GM21515 (cell line): Measurements from ENCODE around the gene EPHB4.
A peak's percentile ranks its signal among the peaks of the same experiment; 100 is the strongest.

ENCODE experiments used
- ATAC-seq: cut with Tn5 transposase; IDR thresholded peaks from one replicate; pipeline ENCODE4 v1.9.1; 2021; ENCODE audit not compliant: unreplicated experiment

The EPHB4 gene

DNA sequence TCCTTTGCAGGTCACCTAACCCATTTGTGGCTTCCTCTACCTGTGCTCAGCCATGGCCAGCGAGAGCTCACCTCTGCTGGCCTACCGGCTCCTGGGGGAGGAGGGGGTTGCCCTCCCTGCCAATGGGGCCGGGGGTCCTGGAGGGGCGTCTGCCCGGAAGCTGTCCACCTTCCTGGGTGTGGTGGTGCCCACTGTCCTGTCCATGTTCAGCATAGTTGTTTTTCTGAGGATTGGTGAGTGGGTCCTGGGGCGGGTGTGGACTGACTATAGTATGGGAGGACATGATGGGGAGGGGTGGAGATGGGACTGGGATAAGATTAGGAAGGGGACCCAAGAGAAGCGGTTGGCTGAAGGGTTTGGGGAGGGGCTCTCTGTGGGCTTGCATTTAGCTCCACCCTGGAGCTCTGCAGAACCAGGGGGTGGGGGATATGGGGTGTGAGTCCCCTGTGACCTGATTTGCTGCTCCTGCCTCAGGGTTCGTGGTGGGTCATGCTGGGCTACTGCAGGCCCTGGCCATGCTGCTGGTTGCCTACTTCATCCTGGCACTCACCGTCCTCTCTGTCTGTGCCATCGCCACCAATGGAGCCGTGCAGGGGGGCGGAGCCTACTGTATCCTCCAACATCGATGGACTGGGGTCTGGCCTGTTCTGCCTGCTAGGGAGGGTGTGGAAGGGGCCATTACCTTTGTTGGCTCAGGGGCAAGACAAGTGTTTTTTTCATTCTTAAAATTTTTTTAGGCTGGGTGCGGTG, 27.0 kb upstream of the EPHB4 start:
- no peak for ATAC-seq

DNA sequence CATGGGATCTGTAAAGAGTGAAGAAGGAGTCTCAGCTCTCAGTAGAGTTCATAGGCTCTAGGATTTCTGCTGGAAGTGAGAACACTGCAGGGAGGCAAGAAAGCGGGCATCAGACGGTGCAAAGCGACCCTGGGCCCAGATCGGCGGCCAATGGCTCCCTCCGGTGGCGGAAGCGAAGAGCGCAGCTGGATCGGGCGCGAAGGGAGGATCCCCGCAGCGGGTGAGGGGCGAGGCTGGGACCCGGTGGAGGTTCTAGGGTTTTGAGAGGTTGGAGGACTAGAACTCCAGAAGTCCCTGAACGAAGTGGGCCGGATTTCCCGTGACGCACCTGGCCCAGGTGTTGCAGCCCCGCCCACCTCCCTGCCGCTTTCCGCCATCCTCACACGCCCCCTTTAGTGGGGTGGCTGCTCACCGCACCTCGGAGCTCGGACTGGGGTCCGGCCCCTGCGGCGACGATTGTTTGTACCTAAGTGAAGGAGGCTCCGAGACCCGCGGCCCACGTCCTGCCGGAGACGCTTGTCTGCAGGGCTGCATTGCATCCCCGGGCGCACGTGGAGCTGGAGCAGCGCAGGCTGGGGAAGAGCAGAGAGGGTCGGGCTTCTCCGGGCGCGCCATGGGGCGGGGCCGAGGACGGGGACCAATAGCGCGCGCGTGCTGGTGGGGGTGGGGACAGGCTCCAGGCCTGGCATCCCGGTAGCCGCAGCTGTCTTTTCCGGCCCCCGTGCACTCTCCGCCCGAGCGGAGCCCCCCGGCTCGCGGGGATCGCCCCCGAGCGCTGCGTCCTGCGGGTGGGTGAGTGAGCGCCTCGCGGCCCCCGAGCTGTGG, 24.9 kb upstream of the EPHB4 start, which contains the start of gene SLC12A9:
SLC12A9 (plus strand) TSS at position 666 of the 825 bp plus-strand sequence. CDS start 1,485 bp downstream, outside the sequence.
- ATAC-seq, result peak; percentile 89

- ATAC-seq, result no peak
Observed at GRCh38 chr7:100847360-100847759, 20.0 kb upstream of the EPHB4 start.

GRCh38 chr7:100840470-100841100, 13.3 kb upstream of the EPHB4 start:
- no peak for ATAC-seq

GRCh38 chr7:100839361-100839760, 12.0 kb upstream of the EPHB4 start:
- no peak for ATAC-seq

DNA sequence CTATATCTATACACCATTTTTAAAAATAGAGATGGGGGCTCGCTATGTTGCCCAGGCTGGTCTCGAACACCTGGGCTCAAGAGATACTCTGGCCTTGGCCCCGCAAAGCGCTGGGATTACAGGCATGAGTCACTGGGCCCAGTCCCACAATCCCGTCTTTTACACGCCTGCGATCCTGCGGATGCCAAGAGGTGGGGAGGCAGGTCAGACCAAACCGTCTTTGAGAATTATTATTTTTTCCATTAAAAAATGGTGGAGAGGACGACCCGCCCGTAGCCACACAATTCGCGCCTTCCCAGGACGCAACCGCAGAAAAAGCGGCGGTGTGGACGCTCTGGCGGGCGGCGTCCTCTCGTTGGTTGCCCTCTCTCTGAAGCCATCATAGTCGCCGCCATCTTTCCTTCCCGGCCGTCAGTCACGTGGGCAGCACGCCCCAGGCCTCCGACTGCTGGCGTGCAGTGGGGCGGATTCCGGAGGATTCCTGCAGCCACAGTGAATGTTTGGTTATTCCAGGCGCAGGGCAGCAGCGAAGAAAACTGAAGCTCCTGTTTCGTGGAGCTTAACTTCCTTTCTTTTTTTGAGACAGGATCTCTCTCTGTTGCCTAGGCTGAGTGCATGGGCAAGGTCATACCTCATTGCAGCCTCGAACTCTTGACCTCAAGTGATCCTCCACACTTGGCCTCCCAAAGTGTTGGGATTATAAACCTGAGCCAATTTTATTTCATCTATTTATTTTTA, 9.9 kb upstream of the EPHB4 start:
- peak; percentile 82 for ATAC-seq

DNA sequence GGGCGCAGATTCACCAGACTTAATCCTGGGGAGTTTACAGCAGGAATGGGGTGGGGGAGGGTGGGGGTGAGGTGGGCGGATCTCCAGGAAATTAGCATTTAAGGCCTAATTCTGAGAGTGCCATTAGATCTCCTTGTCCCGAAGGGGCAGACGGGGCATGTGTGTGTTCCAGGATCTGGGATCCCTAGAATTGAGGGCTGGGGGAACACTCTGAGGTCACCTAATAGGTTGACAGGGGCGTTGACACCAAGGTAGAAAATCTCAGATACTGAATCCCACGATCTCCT, 9.4 kb upstream of the EPHB4 start:
- no peak for ATAC-seq

DNA sequence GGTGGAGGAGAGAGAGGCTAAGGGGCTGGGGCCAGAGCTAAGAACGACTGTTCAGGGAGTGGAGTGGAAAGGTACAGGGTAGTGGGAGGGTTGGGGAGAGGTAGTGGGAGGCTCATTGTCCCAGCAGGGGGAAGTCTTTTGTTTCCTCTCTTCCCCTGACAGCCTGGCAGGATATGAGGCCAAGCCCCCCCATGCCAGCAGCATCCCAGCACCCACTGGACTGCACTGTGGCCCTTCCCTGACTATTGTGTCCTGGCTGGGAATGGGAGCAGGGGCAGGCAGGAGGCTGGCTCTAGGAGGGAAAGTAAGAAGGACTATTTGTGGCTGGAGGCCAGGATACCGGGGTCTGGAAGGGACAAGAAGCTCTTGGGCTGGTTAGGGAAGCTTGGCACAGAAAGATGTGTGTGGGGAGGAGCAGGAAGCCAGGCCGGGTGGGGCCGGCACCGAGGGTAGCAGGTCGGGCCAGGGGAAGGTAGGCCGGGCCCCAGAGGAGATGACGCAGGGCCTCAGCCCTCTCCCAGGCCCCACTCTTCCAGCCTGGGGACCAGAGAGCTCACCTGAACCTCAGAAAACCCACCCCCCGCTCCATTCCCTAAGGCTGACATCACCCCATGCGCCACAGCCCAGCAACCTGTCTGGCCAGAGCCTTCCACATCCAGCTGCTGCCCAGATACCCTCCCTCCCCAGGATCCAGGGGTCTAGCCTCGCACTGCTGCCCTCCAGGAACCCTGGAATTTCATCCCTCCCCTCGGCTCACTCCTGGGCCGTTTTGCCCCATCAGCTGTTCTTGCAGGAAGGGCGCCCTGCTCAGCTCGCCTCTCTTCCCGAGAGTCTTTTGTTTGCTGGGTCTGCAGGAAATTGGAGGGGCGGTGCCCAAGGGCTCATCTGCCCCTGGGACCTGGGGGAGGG, 8.8 kb upstream of the EPHB4 start:
- ATAC-seq, result no peak

GRCh38 chr7:100832281-100832633, 4.9 kb upstream of the EPHB4 start:
- ATAC-seq, result no peak

- ATAC-seq, result no peak
Observed at GRCh38 chr7:100830396-100830795, 3.1 kb upstream of the EPHB4 start.

DNA sequence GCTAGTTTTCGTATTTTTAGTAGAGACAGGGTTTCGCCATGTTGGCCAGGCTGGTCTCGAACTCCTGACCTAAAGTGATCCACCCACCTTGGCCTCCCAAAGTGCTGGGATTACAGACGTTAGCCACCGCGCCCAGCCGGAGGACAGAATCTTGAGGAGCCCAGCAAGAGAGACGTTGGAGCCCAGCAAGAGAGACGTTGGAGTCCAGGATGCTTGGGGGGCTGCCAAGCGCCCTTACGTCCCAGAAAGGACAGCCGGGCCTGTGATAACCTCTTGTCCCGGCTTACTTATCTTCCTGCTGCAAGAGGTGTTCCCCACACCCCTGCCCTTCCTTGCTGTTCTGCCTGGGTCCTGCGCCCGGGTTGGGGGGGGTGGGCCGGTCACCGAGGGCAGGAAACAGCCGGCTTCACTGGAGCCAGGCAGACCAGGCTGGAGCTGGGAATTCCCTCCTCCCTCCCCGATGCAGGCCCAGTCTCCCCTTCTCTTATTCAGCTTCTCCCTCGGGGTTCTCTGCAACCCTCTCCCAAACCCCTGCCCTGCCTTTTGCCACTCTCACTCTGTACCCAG, 1.9 kb upstream of the EPHB4 start:
- ATAC-seq, result no peak

DNA sequence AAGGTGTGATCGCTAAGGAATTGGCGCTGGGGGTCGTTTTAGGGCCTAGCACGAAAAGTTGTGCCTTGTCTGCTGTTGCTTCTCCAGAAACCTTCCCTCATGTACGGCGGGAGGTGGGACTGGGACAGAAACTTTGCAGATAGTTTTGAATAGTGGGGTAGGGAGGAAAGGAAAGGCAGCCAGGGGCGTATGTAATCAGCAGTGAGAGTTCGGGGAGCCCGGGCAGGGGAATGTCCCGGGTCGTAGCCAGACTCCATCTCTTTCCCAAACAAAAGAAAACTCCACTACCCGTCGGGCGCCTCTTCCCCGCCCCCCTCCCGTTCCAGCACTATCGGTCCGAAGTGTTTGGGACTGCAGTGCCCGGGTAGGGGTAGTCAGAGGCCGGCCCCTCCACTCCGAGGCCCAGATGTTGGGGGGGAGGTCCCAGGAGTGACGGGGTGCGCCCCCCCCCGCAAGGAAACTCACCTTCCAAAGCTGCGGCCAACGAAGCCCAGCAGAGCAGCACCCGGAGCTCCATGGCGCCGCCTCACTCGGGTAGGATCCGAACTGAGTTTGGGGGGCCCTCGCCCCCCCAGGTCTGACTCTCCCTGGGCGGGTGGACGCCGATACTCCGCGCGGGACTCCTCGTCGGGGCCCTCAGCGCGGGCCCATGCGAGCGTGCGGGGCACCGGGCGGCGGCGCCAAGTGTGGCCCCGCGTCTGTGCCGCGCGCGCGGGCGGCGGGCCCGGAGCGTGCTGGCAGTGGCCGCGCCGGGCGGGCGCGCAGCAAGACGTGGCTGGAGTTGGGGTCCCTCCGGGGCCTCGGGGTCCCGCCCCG, 601 bp downstream of the EPHB4 start:
- no peak for ATAC-seq

- no peak for ATAC-seq
Observed at GRCh38 chr7:100825751-100826513, 1.4 kb downstream of the EPHB4 start.

DNA sequence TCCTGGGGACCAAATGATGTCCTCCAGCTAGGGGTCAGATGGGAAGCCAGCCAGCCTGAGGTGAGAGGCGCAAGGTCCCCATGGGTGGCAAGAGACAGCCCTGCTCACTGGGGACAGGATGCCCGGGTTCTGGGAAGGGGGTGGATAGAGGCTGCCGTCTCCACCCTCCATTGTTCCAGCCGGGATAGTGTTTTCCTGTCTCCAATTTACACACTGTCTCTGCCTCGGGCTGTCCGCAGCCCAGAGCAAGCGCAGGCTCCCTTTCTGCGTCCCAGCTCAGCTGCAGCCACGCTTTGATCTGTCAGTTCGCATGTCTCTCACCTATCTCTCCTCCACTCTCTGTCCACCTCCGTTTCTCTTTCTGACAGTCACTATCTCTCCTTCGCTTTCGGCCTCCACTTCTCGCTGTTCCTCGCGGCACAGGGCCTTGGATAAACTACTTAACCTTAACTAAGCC, 2.1 kb downstream of the EPHB4 start:
- no peak for ATAC-seq

GRCh38 chr7:100824499-100825214, 2.7 kb downstream of the EPHB4 start:
- ATAC-seq, result no peak

DNA sequence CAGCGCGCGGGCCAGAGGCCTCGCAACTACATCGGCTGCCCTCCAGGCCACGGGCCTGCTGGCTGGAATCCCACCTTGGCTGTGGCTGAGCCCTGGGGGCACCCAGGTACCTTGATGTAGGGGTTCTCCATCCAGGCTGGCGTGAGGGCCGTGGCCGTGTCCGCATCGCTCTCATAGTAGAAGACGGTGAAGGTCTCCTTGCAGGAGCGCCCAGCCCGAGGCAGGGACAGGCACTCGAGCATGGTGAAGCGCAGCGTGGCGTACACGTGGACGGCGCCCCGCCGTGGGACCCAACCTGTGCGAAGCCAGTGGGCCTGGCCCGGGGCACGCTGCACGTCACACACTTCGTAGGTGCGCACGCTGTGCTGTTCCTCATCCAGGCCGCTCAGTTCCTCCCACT, 3.8 kb downstream of the EPHB4 start:
- ATAC-seq, result no peak

- no peak for ATAC-seq
Observed at GRCh38 chr7:100823140-100823525, 4.2 kb downstream of the EPHB4 start.
